Endothelial cell of hepatic sinusoid (primary cell): ENCODE data around the gene CNTN1.

Experiments used
- in situ Hi-C: cut with HindIII; loops from 2 replicates; pipeline ENCODE4 v1.10.0; 2017; ENCODE audit warnings: low sequenced_read_pairs

The CNTN1 gene

DNA sequence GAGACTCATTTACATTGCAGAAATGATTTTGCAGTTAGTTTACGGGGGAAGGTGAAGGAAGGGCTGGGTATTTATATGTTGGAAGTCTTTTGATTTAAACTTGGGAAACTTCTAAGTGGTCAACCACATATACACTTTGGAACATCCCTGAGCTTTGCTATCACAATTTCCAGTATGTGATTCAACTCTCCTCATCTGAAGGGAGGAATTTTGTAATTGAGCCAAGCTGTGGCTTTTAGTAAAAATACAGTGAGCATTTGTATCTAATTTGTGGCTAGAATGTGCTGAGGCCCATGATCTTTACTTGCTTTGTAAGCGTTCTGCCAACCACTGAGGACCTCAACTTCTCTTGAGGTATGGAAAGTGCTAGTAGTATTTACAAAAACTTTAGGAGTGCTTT, 260.8 kb downstream of the CNTN1 start:
- in situ Hi-C loops = no loop called here

DNA sequence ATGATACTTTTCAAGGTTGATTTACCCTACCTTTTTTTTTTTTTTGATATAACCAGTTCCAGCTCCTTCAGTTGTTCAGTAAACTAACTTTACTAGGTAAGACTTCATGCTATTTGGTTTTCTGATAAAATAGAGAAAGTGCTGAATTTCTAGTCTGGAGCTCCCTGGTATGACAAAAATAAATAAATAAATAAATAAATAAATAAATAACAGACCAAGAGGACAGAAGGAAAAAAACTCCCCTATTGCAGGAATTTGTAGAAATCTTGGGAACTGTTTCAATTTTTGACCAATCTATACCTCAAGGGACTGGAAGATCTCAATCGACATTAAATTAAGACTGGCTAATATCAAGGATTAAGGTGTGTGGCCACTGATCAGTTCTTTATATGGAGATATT, 265.2 kb downstream of the CNTN1 start:
- in situ Hi-C loops = no loop called here

DNA sequence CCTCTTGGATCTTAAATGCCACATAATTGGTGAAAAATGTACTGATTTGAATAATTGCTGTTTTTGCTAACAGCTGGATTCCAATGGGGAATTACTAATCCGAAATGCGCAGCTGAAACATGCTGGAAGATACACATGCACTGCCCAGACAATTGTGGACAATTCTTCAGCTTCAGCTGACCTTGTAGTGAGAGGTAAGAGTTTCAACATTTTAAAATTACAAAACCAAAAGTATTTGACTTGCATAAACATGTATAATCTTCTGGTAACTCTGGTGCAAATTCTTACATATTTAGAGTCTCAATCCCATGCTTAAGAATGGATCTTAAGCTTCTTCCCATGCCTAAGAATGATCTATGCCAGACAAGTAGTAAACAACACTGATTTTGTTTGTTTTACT, 266.8 kb downstream of the CNTN1 start:
- in situ Hi-C loops = no loop called here

GRCh38 chr12:40963751-40964150, 271.5 kb downstream of the CNTN1 start:
- in situ Hi-C loops = no loop called here

DNA sequence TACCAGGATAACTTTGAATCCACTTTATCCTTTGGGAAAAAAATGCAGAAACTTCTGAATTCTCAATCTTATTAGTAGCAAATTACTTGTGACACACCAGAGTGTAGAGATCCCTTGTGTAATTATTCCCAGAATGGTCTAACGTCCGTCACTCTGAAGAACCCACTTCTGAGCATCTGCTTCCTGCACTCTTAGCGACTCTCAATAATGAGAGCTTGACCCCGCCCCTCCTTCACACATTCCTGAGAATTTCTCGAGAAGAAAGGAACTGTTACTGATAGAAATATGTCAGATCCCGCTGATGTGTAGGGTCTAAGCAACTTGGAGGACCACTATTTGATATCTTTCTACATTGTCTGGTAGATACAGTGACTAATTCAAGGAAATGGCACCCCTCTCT, 277.6 kb downstream of the CNTN1 start:
- in situ Hi-C loops = no loop called here

- in situ Hi-C loops = no loop called here
Observed at GRCh38 chr12:40970320-40970907, 278.2 kb downstream of the CNTN1 start.

DNA sequence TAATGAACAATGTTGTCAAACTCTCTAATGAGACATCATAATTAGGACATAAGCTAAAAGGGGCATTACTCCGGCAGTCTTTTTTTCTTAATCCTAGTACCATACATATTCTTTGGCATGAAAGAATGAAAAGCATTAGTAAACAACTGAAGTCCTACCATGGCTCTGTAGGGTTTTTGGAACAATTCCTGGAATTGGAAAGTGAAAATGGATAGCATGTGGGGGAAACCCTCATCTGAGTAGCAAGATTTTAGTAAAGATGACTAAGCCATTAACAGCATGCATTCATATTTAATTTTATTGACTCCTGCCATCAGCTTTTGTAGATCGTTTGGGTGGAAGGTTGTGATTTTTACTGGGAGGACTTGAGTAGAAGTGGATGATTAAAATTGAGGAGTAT, 279.7 kb downstream of the CNTN1 start:
- in situ Hi-C loops = no loop called here

- in situ Hi-C loops = no loop called here
Observed at GRCh38 chr12:40976546-40976945, 284.3 kb downstream of the CNTN1 start.

DNA sequence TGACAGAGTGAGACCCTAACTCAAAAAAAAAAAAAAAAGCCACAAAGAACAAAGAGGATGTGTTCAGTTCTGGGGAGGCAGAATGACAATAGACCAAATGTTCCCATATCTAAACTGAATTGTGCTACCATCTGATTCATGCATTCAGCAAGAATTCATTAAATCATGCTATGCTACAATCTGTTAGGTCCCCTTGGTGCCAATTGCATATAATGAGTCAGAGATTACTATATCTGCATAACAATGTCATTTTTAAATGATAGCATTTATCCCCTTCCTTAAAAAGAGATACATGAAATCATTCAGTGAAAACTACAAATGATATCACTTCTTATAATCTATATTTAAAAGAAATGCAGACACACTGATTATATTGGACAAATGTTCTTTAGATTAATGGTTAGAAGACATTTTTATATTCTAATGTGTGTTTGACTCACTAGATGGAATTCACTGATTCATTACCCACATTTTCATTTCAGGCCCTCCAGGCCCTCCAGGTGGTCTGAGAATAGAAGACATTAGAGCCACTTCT, 288.3 kb downstream of the CNTN1 start:
- in situ Hi-C loops = no loop called here

- in situ Hi-C loops = no loop called here
Observed at GRCh38 chr12:40986001-40986400, 293.8 kb downstream of the CNTN1 start.

DNA sequence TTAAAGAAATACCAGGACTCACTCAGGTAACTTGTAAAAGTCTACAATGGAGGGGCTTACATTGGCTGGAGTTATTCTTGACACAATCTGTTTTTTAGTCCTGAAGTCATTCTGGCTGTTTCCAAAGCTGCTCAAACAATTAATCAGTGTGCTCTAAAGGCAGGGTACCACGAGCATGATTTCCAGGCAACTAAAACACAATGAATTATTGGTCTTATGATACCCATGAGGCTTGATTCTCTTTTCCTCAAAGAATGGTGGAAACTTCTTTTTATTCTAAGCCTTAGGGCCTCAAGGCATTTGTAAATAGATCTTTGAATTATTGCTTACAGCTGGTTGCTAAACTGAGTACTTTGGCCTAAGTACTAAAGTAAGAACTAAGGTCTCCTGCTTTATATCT, 296.1 kb downstream of the CNTN1 start:
- in situ Hi-C loops = no loop called here

GRCh38 chr12:40988824-40989223, 296.6 kb downstream of the CNTN1 start:
- in situ Hi-C loops = no loop called here

GRCh38 chr12:40989785-40990184, 297.5 kb downstream of the CNTN1 start:
- in situ Hi-C loops = no loop called here

DNA sequence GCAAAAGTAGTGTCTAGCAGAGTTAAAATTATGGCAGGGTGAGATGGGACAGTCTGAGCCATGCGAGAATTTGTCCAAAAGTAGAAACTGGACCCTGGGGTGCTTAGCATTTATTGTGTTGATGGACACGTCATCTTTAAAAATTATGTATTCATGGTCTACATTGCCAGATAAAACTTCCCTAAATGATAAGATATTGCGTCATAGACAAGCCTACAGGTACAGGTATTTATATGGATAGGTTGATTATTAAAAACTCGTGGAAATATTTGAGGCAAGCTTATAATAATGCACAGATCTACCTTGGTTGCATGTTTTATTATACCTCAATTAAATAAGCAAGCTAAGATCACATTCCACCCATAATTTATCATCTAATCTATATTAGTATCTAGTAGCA, 299.9 kb downstream of the CNTN1 start:
- in situ Hi-C loops = no loop called here

GRCh38 chr12:40992674-40993073, 300.4 kb downstream of the CNTN1 start:
- in situ Hi-C loops = no loop called here

GRCh38 chr12:40993158-40993557, 300.9 kb downstream of the CNTN1 start:
- in situ Hi-C loops = no loop called here

- in situ Hi-C loops = no loop called here
Observed at GRCh38 chr12:40996091-40996490, 303.9 kb downstream of the CNTN1 start.

GRCh38 chr12:40999210-40999609, 307.0 kb downstream of the CNTN1 start:
- in situ Hi-C loops = no loop called here

DNA sequence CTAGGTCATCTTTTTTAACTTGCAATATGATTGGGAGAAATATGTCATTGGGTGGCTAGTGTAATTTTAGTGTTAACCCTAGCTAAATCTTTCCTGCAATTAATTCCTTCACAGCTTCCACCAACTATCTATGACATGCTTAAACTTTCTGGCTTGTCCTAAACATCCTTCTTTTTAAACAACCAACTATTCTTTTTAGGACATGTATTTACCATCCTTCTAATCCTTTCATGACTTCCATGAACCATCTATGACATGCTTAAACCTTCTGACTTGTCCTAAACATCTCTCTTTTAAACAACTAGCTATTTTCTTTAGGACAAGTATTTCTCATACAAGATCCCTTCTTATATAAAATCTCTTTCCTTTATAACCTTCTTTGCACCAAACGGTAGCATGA, 316.2 kb downstream of the CNTN1 start:
- in situ Hi-C loops = no loop called here

DNA sequence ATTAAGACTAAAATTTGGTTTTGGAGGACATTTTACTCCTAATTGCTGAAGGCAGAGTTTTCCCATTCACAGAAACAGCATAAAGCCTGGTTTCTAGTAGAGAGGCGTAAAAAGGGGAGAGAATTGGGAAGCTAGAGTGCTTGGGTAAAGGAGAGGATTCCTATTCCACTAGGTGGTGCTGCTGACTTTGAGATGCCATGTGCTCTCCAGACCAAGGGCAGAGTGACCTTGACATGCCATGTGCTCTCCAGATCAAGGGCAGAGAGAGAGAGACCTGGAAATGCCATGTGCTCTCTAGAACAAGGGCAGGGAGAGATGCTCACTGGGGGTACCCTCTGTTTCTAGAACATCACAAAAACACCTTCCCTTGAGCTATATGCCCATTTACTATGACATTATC, 319.7 kb downstream of the CNTN1 start:
- in situ Hi-C loops = no loop called here

- in situ Hi-C loops = no loop called here
Observed at GRCh38 chr12:41013881-41014642, 321.8 kb downstream of the CNTN1 start.

GRCh38 chr12:41014643-41015020, 322.4 kb downstream of the CNTN1 start:
- in situ Hi-C loops = no loop called here

GRCh38 chr12:41018010-41018409, 325.8 kb downstream of the CNTN1 start:
- in situ Hi-C loops = no loop called here
